Gastroesophageal sphincter (tissue), 4 donors: ENCODE results near the gene GTF3A. TPM values are rescaled to one million over a fixed set of nuclear protein-coding genes. Genes with fewer than 3 reads are reported as not detected.
A peak's percentile ranks its signal among the peaks of the same experiment; 100 is the strongest.

Experiments used
- ATAC-seq: fragments of 150-250 bp; one replicate; pipeline ENCODE4 v1.9.1; 2016; ENCODE audit warnings: mild to moderate bottlenecking, moderate library complexity
- H3K27ac ChIP-seq, 4 donors: fragments of 200-600 bp; sonication (generic) in 3 of 4; 1 replicate in 3 of 4; 2 replicates in 1 of 4; pipeline ENCODE4 v1.5.1; 2016 to 2019
- H3K27me3 ChIP-seq: fragments of 200-600 bp; sonication (generic); one replicate; pipeline ENCODE4 v1.5.1; 2019
- H3K36me3 ChIP-seq, 2 donors: fragments of 200-600 bp; sonication (generic); one replicate each; pipeline ENCODE4 v1.5.1; 2019; ENCODE audit warnings: control low read depth in 1 of 2
- H3K4me1 ChIP-seq, 3 donors: fragments of 200-600 bp; sonication (generic); 1 replicate in 2 of 3; 2 replicates in 1 of 3; pipeline ENCODE4 v1.5.1; 2016 to 2019; ENCODE audit warnings: control low read depth in 2 of 3
- H3K4me3 ChIP-seq, 2 donors: fragments of 200-600 bp; sonication (generic); one replicate each; pipeline ENCODE4 v1.5.1; 2019; ENCODE audit warnings: mild to moderate bottlenecking in 1 of 2, moderate library complexity in 1 of 2
- H3K9me3 ChIP-seq, 3 donors: fragments of 200-600 bp; sonication (generic); one replicate each; pipeline ENCODE4 v1.5.1; 2017 to 2019; ENCODE audit warnings: control low read depth in 2 of 3
- CTCF ChIP-seq, 4 experiments: fragments of 200-600 bp in 2 of 4; fragments of 450-650 bp in 2 of 4; sonication (generic) in 1 of 4; IDR thresholded peaks; one replicate each; pipeline ENCODE4 v1.5.1; 2017 to 2019; ENCODE audit warnings: antibody characterized with exemption in 4 of 4, mild to moderate bottlenecking in 2 of 4, moderate library complexity in 2 of 4
- EP300 ChIP-seq: sonication (generic); formaldehyde crosslinking; IDR thresholded peaks from one replicate; pipeline ENCODE4 v1.6.1; 2017; ENCODE audit warnings: antibody characterized with exemption, mild to moderate bottlenecking
- POLR2A ChIP-seq, 2 donors: fragments of 450-650 bp; IDR thresholded peaks; one replicate each; pipeline ENCODE4 v1.6.1; 2017; ENCODE audit warnings: antibody characterized with exemption in 2 of 2, mild to moderate bottlenecking in 2 of 2, moderate library complexity in 1 of 2
- POLR2AphosphoS5 ChIP-seq: sonication (generic); formaldehyde crosslinking; IDR thresholded peaks from one replicate; pipeline ENCODE4 v1.6.1; 2017; ENCODE audit warnings: antibody characterized with exemption
- WGBS, 2 donors: methylation state at CpG; one replicate each; pipeline ENCODE4 v1.1.5; 2018; ENCODE audit warnings: low coverage in 1 of 2; 5-methylcytosine and 5-hydroxymethylcytosine counted together
- total RNA-seq, 4 donors: library from RNA; depleted of rRNA; stranded (reverse); fragments of >200 nt; gene quantifications; one replicate each; pipeline ENCODE4 v1.1.0, GENCODE V29; 2016

GTF3A gene
- total RNA-seq, 4 donors from 2014 or later, result 90.5 to 151 (median 120) TPM

GRCh38 chr13:27411341-27411740 is 13.1 kb upstream of the GTF3A start:
- H3K36me3 ChIP-seq, result no peaks in the 10 kb centered on the region
- no peak for ATAC-seq
- WGBS, 2 donors, result 68 to 71% methylated on average over 3 of the region's 3 CpGs
- H3K9me3 ChIP-seq, result no peaks in the 10 kb centered on the region
- no peak overlapping the region for H3K4me3 ChIP-seq
- no peak overlapping the region for H3K27ac ChIP-seq
- TF ChIP-seq POLR2AphosphoS5 (no peak), EP300 (no peak), POLR2A (IDR thresholded peaks at IDR 0.05) (no peak), CTCF (IDR thresholded peaks at IDR 0.05) (no peak)
- H3K27me3 ChIP-seq, result peaks cover 17% of the 10 kb centered on the region
- no peaks in the 10 kb centered on the region for H3K4me1 ChIP-seq

- Histone ChIP-seq H3K4me3 (no peak overlapping the region), H3K27ac (no peak overlapping the region), H3K4me1 (no peaks in the 10 kb centered on the region), H3K36me3 (no peaks in the 10 kb centered on the region), H3K9me3 (no peaks in the 10 kb centered on the region), H3K27me3 (peaks cover 11% of the 10 kb centered on the region)
- ATAC-seq, result peak; percentile 55
- TF ChIP-seq POLR2AphosphoS5 (no peak), POLR2A (IDR thresholded peaks at IDR 0.05) (no peak), CTCF (IDR thresholded peaks at IDR 0.05) (no peak), EP300 (no peak)
- WGBS, 2 donors, result 100% methylated on average over 1 of the region's 1 CpG
These were observed 9.3 kb upstream of the GTF3A start for GRCh38 chr13:27415116-27415515.

GRCh38 chr13:27419328-27419727 is 5.1 kb upstream of the GTF3A start:
- H3K4me3 ChIP-seq, result no peak overlapping the region
- 71 to 83% methylated on average over 1 of the region's 1 CpG for WGBS, 2 donors
- no peaks in the 10 kb centered on the region for H3K27me3 ChIP-seq
- no peak for TF ChIP-seq CTCF (IDR thresholded peaks at IDR 0.05)
- no peak for TF ChIP-seq POLR2AphosphoS5
- no peak for TF ChIP-seq POLR2A (IDR thresholded peaks at IDR 0.05)
- no peak for TF ChIP-seq EP300
- peaks cover 0 to 7% (median 0%) of the 10 kb centered on the region in 3 donors for H3K4me1 ChIP-seq
- no peaks in the 10 kb centered on the region for H3K9me3 ChIP-seq
- H3K36me3 ChIP-seq, result no peaks in the 10 kb centered on the region
- ATAC-seq, result no peak
- H3K27ac ChIP-seq, result no peak overlapping the region

DNA sequence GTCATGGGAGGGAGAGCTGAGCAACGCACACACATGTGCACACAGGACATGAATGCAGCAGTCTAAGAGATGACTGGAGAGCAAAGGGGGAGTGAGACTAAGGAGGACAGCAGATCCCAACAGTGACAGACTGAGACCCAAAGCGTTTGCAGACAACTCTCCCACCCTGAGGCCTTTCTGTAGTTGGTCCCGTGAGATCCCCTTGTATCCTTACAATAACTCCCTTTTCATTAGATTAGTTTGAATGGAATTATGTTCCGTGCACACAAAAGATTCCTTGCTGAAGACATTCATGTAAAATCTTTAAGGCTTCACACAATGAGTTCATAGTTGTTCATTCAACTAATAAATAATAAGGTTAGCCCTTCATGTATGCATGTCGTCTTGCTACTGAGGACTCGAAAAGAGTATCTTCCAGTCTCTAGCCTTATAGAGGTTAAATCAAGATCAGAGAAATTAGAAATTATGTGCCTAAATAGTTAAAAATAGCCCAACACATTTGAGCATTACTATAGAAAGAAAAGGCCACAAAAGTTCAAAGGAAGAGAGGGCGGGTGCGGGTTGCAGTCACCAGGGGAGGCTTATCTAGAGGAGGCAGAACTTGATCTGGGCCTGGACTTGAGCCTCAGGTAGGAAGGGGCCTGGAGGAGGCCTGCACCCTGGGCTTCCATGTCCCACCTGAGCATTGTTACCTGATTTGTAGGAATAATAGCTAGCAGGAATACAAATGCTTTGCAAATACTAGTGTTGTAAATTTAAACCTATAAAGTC is 3.1 kb upstream of the GTF3A start:
- Histone ChIP-seq H3K9me3 (no peaks in the 10 kb centered on the region), H3K27me3 (no peaks in the 10 kb centered on the region), H3K4me3 (no peak overlapping the region), H3K4me1 (peaks cover 7 to 25% (median 12%) of the 10 kb centered on the region in 3 donors), H3K36me3 (no peaks in the 10 kb centered on the region), H3K27ac (no peak overlapping the region)
- ATAC-seq, result no peak
- TF ChIP-seq POLR2AphosphoS5 (no peak), POLR2A (IDR thresholded peaks at IDR 0.05) (no peak), EP300 (no peak), CTCF (IDR thresholded peaks at IDR 0.05) (no peak)
- WGBS, 2 donors, result 73 to 78% methylated on average over 7 of the region's 8 CpGs

DNA sequence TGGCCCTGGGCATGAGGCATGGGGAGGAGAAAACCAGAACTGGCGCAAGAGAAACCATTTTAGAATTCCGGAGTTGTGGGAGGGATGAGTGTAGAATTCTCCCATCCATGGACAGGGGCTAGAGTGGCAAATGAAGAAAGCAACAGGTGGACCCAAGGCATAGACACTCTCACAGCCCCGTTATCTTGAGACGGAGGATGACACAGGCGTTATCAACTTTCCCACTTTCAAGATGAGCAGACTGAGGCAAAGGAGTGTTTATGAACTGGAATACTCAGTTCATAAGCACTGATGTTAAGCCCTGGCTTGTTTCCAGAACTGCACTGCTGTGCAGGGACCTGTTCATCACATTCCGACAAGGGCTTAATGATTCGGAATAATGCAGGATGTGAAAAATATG is 1.1 kb upstream of the GTF3A start:
- no peak overlapping the region for H3K4me3 ChIP-seq
- TF ChIP-seq POLR2A (IDR thresholded peaks at IDR 0.05), result no peak
- no peak for TF ChIP-seq EP300
- no peak for TF ChIP-seq CTCF (IDR thresholded peaks at IDR 0.05)
- no peak for TF ChIP-seq POLR2AphosphoS5
- no peaks in the 10 kb centered on the region for H3K27me3 ChIP-seq
- peaks cover 11 to 44% (median 18%) of the 10 kb centered on the region in 3 donors for H3K4me1 ChIP-seq
- peaks cover 0 to 13% of the 10 kb centered on the region in 2 donors for H3K36me3 ChIP-seq
- ATAC-seq, result no peak
- H3K27ac ChIP-seq, result peak overlapping the region in 1 of 4 donors; percentile 88
- no peaks in the 10 kb centered on the region for H3K9me3 ChIP-seq
- WGBS, 2 donors, result 73 to 93% methylated on average over 5 to 7 of the region's 7 CpGs
